Keratinocyte (primary cell): ENCODE data around the gene CELF2. TPM values are rescaled to one million over a fixed set of nuclear protein-coding genes. Genes with fewer than 3 reads are reported as not detected.

ENCODE experiments used
- DNase-seq: peaks from one replicate; pipeline ENCODE4 v3.0.0-alpha.2; 2011; ENCODE audit warnings: low read depth, missing footprints, low spot score
- FAIRE-seq: peaks from 2 replicates; lab custom pipeline; 2011; peaks lifted over from hg19 to GRCh38; lab: Jason Lieb, UNC
- H2AFZ ChIP-seq: 2 replicates; pipeline ENCODE4 v1.6.0; 2012; ENCODE audit warnings: low read length, control low read depth, inconsistent platforms; ENCODE audit not compliant: control insufficient read depth
- H3K27ac ChIP-seq: 2 replicates; pipeline ENCODE4 v1.5.1; 2011; ENCODE audit warnings: low read length; ENCODE audit not compliant: control insufficient read depth, insufficient read depth
- H3K27me3 ChIP-seq: 3 replicates; pipeline ENCODE4 v1.6.0; 2011; ENCODE audit warnings: low read length; ENCODE audit not compliant: control insufficient read depth, insufficient read depth; ENCODE audit errors: extremely low read depth
- H3K36me3 ChIP-seq, 2 experiments: 2 replicates in 1 of 2; 3 replicates in 1 of 2; pipeline ENCODE4 v1.5.1; 2011; ENCODE audit warnings: low read length in 2 of 2, mild to moderate bottlenecking in 1 of 2; ENCODE audit not compliant: control insufficient read depth in 2 of 2, insufficient read depth in 2 of 2; ENCODE audit errors: extremely low read depth in 1 of 2
- H3K4me1 ChIP-seq: 3 replicates; pipeline ENCODE4 v1.5.1; 2011; ENCODE audit warnings: low read length; ENCODE audit not compliant: control insufficient read depth, insufficient read depth; ENCODE audit errors: extremely low read depth
- H3K4me2 ChIP-seq: 3 replicates; pipeline ENCODE4 v1.6.0; 2011; ENCODE audit warnings: low read depth, low read length; ENCODE audit not compliant: control insufficient read depth, insufficient read depth; ENCODE audit errors: extremely low read depth
- H3K4me3 ChIP-seq, 3 experiments: fragments of 200-600 bp in 1 of 3; sonication (generic) in 1 of 3; 2 replicates in 2 of 3; 3 replicates in 1 of 3; pipeline ENCODE4 v1.5.1; 2011 to 2016; ENCODE audit warnings: low read length in 3 of 3, mild to moderate bottlenecking in 3 of 3, control low read depth in 2 of 3, inconsistent platforms in 1 of 3, low read depth in 1 of 3, mixed read lengths in 1 of 3, mixed run types in 1 of 3, moderate library complexity in 1 of 3; ENCODE audit not compliant: control insufficient read depth in 2 of 3, insufficient read depth in 2 of 3; ENCODE audit errors: extremely low read depth in 1 of 3
- H3K79me2 ChIP-seq: 2 replicates; pipeline ENCODE4 v1.6.0; 2012; ENCODE audit warnings: low read length; ENCODE audit not compliant: control insufficient read depth, insufficient read depth
- H3K9ac ChIP-seq: 3 replicates; pipeline ENCODE4 v1.6.0; 2011; ENCODE audit warnings: low read length; ENCODE audit not compliant: control insufficient read depth, insufficient read depth; ENCODE audit errors: extremely low read depth
- H3K9me1 ChIP-seq: 3 replicates; pipeline ENCODE4 v1.6.0; 2011; ENCODE audit warnings: low read length; ENCODE audit not compliant: control insufficient read depth, insufficient read depth; ENCODE audit errors: extremely low read depth
- H3K9me3 ChIP-seq: 2 replicates; pipeline ENCODE4 v1.5.1; 2012; ENCODE audit warnings: low read depth, low read length; ENCODE audit not compliant: control insufficient read depth
- H4K20me1 ChIP-seq: 3 replicates; pipeline ENCODE4 v1.6.0; 2011; ENCODE audit warnings: low read length; ENCODE audit not compliant: control insufficient read depth, insufficient read depth; ENCODE audit errors: extremely low read depth
- EZH2 ChIP-seq: IDR thresholded peaks from one replicate; pipeline ENCODE4 v1.6.1; 2012; ENCODE audit warnings: inconsistent platforms, mild to moderate bottlenecking, low read length, moderate library complexity
- dilution Hi-C: fragments of 300-500 bp; cut with MboI; formaldehyde crosslinking; loops from one replicate; pipeline ENCODE4 v1.7.0; 2020; ENCODE audit warnings: low sequenced_read_pairs; ENCODE audit not compliant: extremely low pct_ligation_motif_present
- polyA plus RNA-seq, 5 experiments: library from polyadenylated mRNA; depleted of rRNA in 3 of 5; stranded (reverse) in 3 of 5; stranded (forward) in 1 of 5; unstranded in 1 of 5; fragments of >200 nt; gene quantifications; 1 replicate in 1 of 5; 2 replicates in 3 of 5; 3 replicates in 1 of 5; pipeline versions ENCODE4 v1.2.1 to v1.2.3, GENCODE V29; 2011 to 2012; ENCODE audit warnings: missing spikeins in 2 of 5, low read depth in 1 of 5, low replicate concordance in 1 of 5
- TF ChIP-seq, protein P1 (sequence below), 3 experiments: IDR thresholded peaks in 1 of 3; conservative IDR thresholded peaks in 1 of 3; optimal IDR thresholded peaks in 1 of 3; 2 replicates in 2 of 3; 3 replicates in 1 of 3; pipeline versions ENCODE3 to v1.5.1; 2011; ENCODE audit warnings: low read length in 3 of 3, mild to moderate bottlenecking in 3 of 3, moderate library complexity in 2 of 3, control low read depth in 1 of 3, inconsistent platforms in 1 of 3; ENCODE audit not compliant: insufficient read depth in 2 of 3; ENCODE audit errors: extremely low read depth in 1 of 3

Gene CELF2
- polyA plus RNA-seq, 1 donor (not counting 4 experiments of a cell fraction or from before 2014, with no cell fraction given), result 9.8 TPM

DNA sequence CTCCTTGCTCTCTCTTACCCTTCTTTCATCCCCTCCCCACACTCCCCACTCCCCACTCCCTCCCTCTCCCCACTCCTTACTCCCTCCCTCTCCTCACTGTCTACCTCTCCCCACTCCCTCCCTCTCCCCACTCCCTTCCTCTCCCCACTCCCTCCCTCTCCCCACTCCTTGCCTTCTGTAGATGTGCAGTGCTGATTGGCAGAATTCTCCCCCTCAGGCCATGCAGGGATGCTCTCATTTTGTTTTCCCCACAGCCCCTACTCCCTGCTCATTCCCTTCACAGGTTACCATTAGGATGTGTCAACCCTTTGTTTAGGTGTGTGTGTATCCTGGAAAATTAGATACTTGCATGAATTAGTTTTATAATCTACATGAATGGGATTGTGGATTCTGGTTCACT is 90.3 kb downstream of the CELF2 start:
- Histone ChIP-seq H3K4me3 (no peak overlapping the region), H2AFZ (no peak overlapping the region), H4K20me1 (no peaks in the 10 kb centered on the region), H3K9me1 (no peaks in the 10 kb centered on the region), H3K9ac (no peak overlapping the region), H3K36me3 (no peaks in the 10 kb centered on the region), H3K79me2 (no peaks in the 10 kb centered on the region), H3K27me3 (no peaks in the 10 kb centered on the region), H3K4me2 (no peak overlapping the region), H3K9me3 (no peaks in the 10 kb centered on the region), H3K27ac (no peak overlapping the region), H3K4me1 (no peaks in the 10 kb centered on the region)
- dilution Hi-C loops, result no loop called here
- TF ChIP-seq EZH2, result no peak
- TF ChIP-seq, protein P1, sequence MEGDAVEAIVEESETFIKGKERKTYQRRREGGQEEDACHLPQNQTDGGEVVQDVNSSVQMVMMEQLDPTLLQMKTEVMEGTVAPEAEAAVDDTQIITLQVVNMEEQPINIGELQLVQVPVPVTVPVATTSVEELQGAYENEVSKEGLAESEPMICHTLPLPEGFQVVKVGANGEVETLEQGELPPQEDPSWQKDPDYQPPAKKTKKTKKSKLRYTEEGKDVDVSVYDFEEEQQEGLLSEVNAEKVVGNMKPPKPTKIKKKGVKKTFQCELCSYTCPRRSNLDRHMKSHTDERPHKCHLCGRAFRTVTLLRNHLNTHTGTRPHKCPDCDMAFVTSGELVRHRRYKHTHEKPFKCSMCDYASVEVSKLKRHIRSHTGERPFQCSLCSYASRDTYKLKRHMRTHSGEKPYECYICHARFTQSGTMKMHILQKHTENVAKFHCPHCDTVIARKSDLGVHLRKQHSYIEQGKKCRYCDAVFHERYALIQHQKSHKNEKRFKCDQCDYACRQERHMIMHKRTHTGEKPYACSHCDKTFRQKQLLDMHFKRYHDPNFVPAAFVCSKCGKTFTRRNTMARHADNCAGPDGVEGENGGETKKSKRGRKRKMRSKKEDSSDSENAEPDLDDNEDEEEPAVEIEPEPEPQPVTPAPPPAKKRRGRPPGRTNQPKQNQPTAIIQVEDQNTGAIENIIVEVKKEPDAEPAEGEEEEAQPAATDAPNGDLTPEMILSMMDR (optimal IDR thresholded peaks at IDR 0.05 in 1 of 3, IDR thresholded peaks at IDR 0.05 in 1 of 3, conservative IDR thresholded peaks at IDR 0.05 in 1 of 3; ENCODE audit: extremely low read depth in 1 of 3, insufficient read depth in 2 of 3, low read length in 3 of 3), result no peak
- FAIRE-seq, result no peak
- no peak for DNase-seq

DNA sequence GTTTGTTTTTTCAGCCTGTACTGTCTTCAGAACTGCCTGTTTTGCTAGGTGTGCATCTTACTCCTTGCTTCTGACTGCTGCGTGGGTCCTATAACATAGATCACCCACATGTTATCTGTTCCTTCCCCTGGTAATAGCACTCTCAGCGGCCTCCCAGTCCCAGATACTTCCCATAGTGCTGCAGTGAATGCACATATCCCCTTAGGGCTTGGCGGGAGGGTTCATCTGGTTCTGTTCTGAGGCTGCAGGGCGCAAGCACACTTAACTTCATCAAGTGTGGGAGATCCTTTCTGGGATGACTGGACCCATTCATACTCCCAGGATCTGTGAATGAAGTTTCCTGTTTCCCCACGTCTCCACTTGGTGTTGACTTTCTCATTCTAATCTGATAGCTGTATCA is 90.7 kb downstream of the CELF2 start:
- no peaks in the 10 kb centered on the region for H4K20me1 ChIP-seq

More for the DNA sequence above, 90.7 kb downstream of the CELF2 start:
- Histone ChIP-seq H3K9me1 (no peaks in the 10 kb centered on the region), H3K4me3 (no peak overlapping the region), H3K4me1 (no peaks in the 10 kb centered on the region), H3K79me2 (no peaks in the 10 kb centered on the region), H3K9me3 (no peaks in the 10 kb centered on the region), H3K27ac (no peak overlapping the region), H2AFZ (no peak overlapping the region), H3K9ac (no peak overlapping the region), H3K4me2 (no peak overlapping the region), H3K36me3 (no peaks in the 10 kb centered on the region), H3K27me3 (no peaks in the 10 kb centered on the region)
- FAIRE-seq (no peak), DNase-seq (no peak)
- dilution Hi-C loops, result no loop called here
- TF ChIP-seq, protein P1 (optimal IDR thresholded peaks at IDR 0.05 in 1 of 3, IDR thresholded peaks at IDR 0.05 in 1 of 3, conservative IDR thresholded peaks at IDR 0.05 in 1 of 3; ENCODE audit: extremely low read depth in 1 of 3, insufficient read depth in 2 of 3, low read length in 3 of 3), result no peak
- TF ChIP-seq EZH2, result no peak
